Measurements from ENCODE around the gene ZFYVE9.

- TF ChIP-seq CTCF (IDR thresholded peaks at IDR 0.05) = no peak
- no peak for TF ChIP-seq POLR2A (IDR thresholded peaks at IDR 0.05)
Measured at GRCh38 chr1:52225174-52225573, 83.3 kb downstream of the ZFYVE9 start.
